ENCODE measurements around the gene MRPS27.

The MRPS27 gene

DNA sequence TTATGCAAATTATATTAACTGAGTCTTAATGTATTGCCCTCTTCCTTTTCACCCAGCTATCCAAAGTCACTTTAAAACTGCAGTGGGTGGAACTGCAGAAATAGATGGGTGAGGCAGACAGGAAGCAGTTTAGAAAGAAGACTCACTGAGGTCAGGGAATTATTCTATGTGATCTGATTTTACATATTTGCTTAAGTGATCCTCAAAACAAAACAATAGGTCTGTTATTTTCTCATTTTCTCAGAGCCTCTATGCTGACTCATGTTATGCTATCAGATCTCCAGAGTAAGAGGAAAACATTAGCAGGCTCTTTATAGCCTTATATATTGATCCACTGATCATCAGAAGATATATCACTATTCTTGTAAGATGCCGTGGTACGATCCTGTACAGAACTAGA lies 63.5 kb downstream of the MRPS27 start:
- DNase-seq (ENCODE audit: low read depth in 2 of 2) = no peak

DNA sequence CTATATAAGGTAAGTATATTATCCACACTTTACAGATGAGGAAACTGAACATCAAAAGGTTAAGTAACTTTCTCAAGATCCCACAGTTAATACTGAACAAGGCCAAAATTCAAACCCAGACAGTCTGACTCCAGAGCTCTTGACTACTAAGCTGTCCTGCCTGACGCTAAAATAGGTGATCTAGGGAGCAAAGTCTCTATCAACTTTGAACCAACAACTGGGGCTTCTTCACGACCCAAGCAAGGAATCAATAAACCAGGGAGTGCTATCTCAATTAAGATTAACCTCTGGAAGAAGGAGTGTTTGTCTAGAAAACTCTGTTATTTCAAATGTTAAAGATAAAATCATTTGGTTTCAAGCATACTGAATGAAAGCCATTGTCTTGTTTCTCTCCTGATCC lies 64.4 kb downstream of the MRPS27 start:
- no peak for DNase-seq (ENCODE audit: low read depth in 2 of 2)

DNA sequence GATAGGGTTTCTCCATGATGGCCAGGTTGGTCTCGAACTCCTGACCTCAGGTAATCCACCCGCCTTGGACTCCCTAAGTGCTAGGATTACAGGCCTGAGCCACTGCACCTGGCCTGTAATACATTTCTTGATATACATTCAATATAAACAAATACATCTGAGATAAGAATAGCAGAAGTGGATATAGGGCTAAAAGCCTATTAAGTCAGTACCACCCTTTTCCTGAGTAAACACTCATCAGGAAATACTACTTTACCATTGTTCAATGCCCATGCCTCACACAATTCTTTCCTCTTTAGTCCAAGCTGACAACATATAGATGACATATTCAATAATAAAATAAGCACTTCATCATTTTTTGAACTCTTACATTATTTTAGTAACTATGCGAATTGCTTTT lies 64.8 kb downstream of the MRPS27 start:
- no peak for DNase-seq (ENCODE audit: low read depth in 2 of 2)

DNA sequence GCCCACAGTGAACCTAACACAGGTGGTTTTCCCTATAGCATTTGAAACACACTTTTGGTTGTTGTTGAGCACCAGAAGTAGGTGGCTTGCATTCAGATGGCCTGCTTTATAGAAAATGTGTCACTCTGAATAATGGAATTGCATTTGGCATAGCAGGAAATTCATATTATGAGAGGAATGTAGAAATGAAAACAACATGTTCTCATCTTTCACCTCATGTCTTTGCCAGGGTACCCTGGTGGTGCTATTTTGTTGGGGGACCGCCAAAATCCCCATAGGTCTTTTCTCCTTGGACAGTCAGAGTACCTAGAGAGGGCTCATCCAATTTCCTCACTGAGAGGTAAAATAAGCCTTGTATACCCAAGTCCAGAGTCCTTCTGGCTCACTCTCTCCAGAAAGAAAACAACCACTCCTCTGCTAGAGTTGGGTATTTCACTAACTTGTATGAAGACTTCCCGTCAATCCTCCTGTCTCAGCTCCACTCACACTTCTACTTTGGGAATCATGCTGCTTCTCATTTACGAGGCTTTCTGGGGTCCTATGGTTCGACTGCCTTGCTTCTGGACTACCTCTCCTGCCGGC lies 67.4 kb downstream of the MRPS27 start:
- DNase-seq (ENCODE audit: low read depth in 2 of 2) = no peak

DNA sequence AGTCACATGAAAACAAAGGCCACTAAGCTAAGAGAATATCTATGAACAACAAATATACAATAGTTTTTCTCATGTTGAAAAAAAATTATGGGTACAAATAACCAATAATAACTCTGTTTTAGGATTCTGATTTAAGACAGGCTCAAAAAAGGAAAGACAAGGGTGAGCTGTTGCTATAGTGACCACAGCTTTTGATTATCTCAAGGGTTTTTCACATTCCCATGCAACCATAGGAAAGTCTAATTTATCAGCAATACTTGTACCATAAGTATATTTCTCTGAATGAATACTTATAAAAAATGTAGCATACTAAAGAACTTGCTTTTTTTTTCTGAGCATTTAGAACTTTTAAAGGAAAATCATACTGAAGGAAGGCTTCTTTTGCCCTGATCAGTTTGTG lies 68.0 kb downstream of the MRPS27 start:
- no peak for DNase-seq (ENCODE audit: low read depth in 2 of 2)

DNA sequence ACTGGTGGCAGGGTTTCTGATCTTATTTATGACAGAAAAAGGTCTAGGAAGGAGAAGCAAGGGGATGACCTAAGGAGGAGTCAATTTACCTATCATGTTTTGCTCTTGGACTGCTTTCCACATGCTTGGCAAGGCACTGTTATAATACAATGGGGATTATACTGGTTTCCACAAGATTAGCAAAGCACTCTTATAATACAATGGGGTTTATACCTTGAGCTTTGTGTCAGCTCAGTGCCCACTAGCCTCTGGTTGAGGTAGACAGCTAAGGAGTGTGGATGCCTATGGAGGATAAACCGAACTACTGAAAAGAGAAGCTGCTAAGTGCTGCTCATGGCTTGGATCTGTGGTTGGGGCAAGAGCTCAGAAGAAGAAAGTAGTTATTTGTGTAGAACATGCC lies 68.7 kb downstream of the MRPS27 start:
- no peak for DNase-seq (ENCODE audit: low read depth in 2 of 2)

DNA sequence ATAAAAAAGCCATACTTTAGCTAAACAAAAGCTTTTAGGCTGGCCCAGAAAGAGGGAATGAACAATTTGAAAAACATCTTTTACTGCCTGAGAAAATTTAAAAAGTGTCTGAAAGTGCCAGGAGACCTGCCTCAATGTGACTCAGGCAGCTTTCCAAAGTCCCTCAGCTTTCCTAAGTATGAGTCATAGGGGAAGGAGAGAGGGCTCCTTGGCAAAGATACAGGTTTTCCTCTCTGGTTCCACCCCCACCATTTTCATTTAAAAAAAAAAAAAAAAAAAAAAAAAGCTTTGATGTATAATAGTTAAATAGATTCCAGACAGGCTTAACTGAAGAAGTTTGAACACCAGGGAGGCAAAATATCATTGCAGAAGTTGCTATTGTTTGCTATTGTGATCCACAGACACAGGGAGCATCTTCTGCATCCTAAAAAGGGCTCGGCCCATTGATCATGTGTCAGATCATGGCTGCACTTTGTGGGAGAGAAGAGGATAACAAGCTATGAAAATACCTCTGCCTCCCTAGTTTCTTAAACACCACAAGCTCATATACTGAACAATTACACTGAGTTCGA lies 71.5 kb downstream of the MRPS27 start:
- no peak for DNase-seq (ENCODE audit: low read depth in 2 of 2)

DNA sequence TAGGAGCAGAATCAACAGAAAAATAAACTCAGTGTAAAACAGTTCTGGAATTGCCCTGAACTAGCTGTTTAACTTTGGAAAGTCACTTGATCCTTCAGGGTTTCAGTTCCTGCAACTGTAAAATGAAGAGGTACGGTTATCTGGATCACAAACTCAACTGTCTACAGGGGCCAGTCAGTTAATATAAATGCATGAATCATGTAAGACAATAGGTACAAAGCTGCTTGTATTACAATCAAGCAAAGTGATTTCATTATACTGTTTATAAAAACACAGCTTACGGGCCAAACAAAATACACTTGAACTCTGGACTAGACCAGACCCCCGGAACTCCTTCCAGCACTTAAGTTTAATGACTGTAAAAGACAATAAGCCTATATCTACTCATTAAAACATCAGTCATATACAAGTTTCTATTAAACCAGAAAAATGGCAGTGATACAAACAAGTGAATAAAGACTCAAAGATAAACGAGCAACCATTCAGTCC lies 73.0 kb downstream of the MRPS27 start:
- DNase-seq (ENCODE audit: low read depth in 2 of 2) = no peak

DNA sequence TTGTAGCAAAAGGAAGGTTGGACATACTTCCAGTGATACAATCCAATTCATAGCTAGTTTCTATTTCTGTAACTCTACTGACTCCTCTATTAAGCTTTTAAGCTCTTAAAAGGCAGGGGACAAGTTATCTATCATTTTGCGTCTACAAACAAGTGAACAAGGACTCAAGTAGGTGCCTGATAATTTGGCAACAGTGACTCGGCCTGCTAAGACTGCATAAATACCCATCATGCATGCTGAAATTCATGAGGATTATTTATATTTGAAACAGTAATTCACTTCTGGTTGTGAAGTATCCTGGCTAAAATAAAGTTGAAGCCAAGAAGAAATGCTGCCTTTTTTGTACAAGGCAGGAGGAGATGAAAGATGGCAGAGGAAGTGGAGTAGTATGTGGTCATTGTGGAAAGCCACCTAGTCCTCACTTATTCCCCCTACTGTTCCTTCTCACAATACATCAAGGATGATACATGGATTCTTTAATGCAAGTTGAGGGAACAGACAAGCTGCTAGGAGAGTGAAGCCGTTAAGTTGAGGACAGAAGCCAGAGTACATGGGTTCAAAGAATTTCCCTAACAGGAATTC lies 74.0 kb downstream of the MRPS27 start:
- no peak for DNase-seq (ENCODE audit: low read depth in 2 of 2)

DNA sequence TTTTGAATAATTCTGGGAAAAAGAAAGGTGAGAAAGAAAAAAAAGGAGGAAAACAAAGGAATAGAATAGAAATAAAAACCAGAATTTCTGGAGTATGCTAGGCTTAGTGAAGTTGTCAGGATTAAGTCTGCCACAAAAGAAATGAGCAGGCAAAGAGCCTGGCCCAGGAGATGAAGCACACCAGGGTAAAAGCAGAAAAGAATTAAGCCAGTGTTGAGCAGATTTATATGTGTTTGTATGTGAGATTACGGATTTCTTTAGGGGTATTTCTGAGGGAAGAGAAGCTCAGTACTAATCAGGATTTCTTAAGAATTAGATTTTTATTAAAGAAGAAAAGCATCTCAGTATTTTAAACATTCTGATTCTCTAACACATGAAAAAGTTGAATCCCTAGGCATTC lies 74.5 kb downstream of the MRPS27 start:
- DNase-seq (ENCODE audit: low read depth in 2 of 2) = no peak

DNA sequence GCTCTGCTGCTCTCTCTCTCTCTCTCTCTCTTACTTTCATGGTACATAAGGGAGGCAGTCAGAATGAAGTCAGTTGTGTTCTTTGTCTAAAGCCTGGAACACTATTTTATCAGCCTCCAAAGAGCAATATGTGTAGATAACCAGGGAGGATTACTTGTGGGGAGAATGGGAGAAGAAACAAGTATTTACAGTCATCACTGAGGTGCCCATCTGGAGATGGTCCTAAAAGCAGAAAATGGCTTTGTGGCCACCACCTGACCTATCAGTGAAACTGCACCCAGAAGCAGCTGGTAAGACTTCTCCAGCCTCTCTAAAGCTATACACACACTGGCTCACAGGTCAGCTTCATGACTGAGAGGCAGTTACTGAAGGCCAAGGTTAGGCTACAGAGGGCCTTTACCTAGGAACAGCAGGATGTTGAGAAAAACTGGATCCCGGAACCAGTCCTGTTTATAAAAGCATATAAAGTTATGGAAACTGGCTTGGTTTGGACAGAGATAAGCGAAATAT lies 75.1 kb downstream of the MRPS27 start:
- no peak for DNase-seq (ENCODE audit: low read depth in 2 of 2)

DNA sequence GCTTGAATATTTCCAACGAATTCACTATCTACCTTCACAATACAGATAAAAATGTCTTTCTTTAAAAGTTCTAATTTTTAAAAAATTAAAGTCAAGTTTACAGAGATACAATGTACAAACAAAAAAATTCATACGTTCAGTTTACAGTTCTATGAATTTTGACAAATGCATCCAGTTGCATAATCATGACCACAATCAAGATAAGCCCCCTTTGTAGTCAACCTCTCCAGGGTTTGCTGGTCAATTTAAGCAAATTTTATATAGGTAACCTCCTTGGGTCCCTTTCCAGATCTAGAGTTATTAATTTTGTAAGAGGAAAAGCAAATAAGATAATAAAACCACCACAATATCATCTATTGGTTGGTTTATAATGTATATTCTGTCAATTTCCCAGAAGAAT lies 76.3 kb downstream of the MRPS27 start:
- DNase-seq (ENCODE audit: low read depth in 2 of 2) = no peak

DNA sequence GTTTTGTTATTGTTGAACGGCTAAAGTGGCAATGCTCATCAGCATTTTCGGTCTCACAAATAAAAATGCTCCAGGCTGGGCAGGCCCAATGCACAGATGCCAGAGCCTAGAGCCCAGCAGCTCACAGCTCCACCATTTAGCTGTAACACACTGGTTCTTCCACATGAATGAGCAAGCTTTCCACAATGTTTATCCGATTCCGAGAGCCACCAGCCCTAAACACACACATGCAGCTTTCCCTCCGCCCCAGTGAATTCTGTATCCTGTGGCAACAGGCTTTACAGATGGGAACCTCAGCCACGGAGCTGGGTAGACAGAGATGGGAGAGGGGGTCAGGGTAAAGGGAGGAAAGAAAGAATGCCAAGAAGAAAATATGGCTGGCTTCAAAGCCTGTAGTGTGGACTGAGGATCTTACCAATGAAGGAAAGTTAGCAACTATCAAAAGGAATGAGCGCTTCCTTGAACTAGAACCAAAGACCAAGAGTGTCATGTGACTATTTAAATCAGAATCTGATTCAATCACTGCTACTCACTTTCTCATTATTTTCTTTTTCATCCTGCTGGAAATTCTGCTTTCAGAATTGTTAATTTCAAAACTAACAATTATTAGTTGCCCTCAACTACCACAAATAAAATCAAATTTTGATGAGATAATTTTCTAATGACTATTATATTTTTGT lies 77.1 kb downstream of the MRPS27 start:
- DNase-seq (ENCODE audit: low read depth in 2 of 2) = no peak

DNA sequence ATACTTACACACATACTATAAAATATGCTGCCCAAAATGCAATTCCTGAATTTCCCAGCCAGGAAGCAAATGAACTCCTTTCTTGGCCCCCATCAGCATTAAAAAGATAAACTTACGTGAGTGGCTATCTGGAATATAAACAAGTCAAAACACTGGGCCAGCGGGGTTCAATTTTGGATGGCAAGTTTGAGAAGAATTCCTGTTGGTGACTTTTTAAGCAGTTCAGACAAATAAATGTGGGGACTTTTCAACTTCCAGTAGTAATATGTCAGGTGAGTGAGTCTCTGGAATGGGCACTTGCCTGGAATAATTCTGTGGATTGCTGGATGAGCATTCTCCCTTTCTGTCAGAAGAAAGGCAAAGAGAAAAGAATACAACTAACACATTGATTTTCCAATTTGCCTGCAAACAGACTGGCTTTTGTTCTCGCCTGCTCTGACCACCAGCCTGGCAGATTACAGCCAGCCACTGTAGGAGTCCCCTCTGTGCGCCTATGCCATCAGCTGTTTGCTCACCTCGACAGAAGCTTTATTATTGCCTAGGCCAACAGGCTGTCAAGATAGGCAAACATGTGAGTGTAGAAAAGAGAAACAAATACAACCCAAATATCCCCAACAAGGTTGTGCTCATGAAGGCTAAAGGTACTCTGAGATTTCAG lies 78.6 kb downstream of the MRPS27 start:
- no peak for DNase-seq (ENCODE audit: low read depth in 2 of 2)

DNA sequence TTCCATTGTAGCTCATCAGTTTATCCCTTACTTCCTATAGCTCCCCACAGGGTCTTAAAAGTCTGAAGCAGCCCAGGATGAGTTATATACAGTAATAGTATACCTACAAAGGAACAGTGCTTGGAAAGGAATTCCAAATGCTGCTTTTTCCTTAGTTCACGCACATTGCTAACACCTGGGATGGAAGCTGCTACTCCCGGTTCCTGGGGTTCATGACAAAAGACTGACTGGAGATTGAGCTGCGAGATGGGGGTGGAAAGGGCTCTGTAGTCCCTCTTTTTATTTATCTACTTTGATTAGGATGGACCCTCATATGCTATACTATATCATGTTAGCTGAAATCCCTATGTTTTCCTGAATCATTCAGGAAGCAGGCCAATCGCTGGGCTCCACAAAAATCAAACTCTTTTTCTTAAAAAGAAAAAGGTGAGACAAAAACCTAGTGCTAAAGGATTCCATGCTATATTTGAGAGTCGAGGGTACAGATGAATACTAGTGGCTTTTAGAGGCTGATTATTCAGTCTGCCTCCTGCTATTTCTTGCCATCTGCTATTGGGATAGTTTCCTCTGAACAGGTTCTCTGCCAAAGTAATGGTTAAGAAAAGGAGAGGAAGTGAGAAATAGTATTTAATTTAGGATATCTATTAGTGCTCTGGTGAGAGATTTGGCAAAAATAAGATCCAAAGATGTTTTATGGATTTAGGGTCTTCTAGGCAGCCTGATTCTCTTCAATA lies 81.2 kb downstream of the MRPS27 start:
- DNase-seq (ENCODE audit: low read depth in 2 of 2) = no peak

DNA sequence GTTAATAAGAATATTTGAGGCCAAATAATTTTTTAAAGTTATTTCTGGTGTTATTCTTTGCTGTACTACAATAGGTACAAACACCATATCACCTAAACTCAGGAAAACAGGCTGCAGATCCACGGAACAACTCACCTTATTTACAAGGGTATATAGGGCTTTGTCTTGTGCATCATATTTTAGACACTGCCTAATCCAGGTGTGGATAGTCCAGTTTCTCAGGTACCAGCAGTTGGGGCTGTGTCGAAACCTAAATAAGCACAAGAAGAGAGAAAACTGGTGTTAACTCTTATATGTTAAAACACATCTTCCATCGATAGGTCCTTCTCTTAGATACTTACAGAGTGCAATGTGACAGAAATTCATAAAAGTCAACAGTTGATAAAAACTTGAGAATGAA lies 82.2 kb downstream of the MRPS27 start:
- DNase-seq (ENCODE audit: low read depth in 2 of 2) = no peak

DNA sequence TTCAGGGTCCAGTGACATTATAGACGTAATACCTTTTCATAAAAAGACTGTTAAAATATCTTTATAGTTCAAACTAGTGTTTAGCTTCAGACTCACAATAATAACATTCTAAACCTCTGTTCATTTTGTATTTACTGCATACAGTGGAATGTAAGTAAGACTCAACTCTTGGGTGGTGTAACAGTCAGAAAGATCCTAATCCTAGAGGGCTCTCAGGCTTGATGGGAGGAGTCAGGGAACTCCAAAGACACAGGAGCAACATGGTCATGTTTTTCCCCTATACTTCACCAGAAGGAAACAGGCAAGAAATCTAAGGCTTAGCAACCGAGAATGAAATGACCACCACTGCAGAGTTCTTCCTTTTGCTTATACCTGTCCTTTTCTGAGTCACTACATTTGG lies 82.6 kb downstream of the MRPS27 start:
- DNase-seq (ENCODE audit: low read depth in 2 of 2) = no peak

DNA sequence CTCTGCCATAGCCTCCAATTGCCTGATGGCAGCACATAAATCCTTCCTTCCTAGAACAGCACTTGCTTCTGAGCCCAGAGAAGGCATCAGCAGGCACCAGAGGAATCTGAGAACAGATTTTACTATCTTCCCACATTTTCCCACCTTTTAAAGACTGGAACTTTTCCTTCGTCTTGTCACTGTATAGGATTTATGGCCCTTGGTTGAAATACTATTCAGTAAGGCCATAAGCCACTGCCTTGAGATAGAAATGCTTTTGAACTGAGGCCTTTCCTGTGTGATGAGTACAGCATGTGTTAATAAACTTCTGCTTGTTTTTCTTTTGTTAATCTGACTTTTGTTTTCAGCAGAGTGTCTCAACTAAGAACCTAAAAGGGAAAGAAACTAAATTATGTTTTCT lies 84.3 kb downstream of the MRPS27 start:
- DNase-seq (ENCODE audit: low read depth in 2 of 2) = no peak

DNA sequence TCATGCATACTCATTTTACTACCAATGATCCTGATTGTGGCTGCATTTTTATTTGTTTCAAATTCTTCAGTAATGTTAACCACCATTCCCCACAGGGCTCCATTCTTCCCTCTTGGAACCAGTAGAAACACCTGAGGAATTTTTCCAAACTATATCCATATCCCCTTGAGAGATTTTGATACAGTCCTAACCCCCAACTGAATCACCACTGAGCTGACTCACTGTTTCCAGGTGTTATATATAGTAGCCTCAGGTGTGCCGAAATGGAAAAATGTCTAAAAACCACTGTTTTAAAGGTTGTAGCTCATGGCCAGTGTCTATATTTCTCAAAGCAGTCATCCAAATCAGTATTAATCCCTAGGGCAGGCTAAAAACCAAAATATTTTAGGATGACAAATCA lies 85.2 kb downstream of the MRPS27 start:
- no peak for DNase-seq (ENCODE audit: low read depth in 2 of 2)

DNA sequence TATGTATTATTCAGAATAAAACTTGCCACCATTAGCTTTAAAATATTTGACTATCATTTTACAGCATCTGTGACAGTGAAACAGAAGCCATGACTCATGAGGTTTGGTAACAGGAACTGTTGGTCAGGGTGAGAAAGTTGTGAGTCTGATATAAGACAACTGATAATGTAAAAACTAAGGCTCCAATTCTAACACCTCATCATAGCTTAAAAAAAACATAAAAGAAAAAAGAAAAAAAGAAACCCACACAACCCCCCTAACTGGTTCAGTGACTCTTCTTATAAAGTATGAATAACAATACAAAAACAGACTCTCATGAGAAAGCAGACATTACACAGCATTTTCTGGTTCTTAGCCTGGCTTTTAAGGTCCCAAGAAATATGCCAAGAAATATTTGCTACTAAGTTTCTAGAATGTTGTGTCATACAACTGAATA lies 85.8 kb downstream of the MRPS27 start:
- DNase-seq (ENCODE audit: low read depth in 2 of 2) = no peak

DNA sequence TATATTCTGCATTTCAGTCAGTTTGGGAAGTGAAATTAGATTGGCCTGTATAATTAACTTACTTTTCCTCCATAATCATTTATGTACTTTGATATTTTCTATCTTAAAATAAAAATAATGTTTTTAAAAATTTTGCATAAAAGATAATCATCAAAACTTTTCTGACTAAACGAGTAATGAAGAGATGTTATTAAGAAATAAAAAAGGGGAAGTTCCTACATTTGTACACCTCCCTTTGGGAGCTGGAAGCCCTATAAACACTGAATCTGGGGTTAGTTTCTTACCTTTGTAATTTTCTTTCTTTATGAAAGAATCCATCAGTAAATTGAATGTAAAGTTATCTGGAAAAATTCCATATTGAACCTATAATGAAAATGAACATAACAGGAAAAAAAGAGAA lies 86.2 kb downstream of the MRPS27 start:
- DNase-seq (ENCODE audit: low read depth in 2 of 2) = no peak

DNA sequence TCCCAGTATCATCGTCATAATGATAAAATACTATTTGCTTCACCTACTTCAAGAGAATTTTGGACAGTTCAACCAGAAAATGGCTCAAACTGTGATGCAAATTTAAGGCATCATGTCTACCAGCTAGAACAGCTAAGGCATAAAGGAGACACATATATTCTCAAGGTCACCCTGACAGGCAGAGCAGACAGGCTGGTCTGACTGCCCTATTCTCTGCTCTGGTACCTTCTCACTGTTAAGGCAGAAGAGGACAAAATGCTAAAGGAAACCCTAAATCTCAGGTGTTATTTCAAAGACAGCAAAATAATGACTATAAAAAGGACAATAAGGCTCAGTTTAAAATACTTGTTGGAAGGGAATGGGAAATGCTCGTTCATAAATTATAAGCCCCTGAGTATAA lies 87.2 kb downstream of the MRPS27 start:
- no peak for DNase-seq (ENCODE audit: low read depth in 2 of 2)
